ENCODE data around the gene ICAM1.

Gene ICAM1

DNA sequence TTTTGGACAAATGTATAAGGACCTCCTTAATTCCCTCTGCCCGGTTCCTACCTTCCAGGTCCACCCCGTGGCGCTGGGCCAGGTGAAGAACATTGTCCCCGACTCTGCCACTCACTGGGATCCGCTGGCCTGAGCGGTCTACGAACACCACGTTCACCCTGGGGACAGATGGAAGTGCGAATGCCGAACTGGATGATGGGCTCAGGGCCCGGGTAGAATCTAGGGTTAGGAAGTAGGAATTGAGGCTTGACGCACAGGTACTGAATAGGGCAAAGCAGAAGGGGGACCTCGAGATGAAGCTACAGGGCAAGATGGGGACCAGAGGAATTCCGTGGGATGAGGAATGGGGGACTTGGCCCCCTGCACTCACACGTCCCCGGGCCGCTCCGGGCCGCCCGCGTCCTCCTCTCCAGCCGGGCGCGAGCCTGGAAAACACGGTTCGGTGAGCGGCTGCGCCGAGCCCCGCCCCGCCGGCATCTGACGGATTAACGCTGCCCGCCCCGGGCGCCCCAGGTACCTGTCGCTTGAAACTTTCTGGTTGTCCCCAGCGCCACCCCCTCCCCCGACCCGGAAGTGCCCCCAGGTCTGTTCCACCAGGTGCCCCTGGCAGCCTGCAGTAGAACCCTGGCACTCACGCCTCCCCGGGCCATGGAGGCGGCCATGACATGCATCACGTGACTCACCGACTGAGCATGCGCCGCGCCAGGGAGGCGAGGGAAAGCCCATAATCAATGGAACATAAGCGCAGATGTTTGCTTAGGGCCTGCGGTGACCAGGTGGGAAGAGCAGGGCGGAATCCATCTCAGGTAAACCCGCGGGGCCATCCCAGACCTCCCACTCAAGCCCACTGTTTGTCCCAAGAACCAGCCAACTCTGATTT lies 44.7 kb downstream of the ICAM1 start, which contains the start of gene FDX2:
Gene FDX2 (minus strand): TSS at position 681 of the 880 bp plus-strand sequence. CDS start 19 bp downstream, at position 662.
- peak; percentile 90 for ATAC-seq
- TF ChIP-seq TCF4 (CRISPR knock-in tag; IDR thresholded peaks at IDR 0.05; ENCODE audit: borderline replicate concordance) (no peak), ISL1 (CRISPR knock-in tag; IDR thresholded peaks at IDR 0.05) (no peak), ZFP30 (CRISPR knock-in tag; IDR thresholded peaks at IDR 0.05) (no peak), ARNTL (CRISPR knock-in tag; IDR thresholded peaks at IDR 0.05; ENCODE audit: borderline replicate concordance, low read depth) (no peak), TOX (CRISPR knock-in tag; IDR thresholded peaks at IDR 0.05; ENCODE audit: borderline replicate concordance) (no peak), PPARA (CRISPR knock-in tag; IDR thresholded peaks at IDR 0.05; ENCODE audit: borderline replicate concordance) (no peak), ZNF8 (CRISPR knock-in tag; IDR thresholded peaks at IDR 0.05) (no peak), RARB (CRISPR knock-in tag; IDR thresholded peaks at IDR 0.05) (no peak), CSDC2 (CRISPR knock-in tag; IDR thresholded peaks at IDR 0.05) (no peak), ESRRG (CRISPR knock-in tag; IDR thresholded peaks at IDR 0.05) (no peak), ZFP3 (CRISPR knock-in tag; IDR thresholded peaks at IDR 0.05) (no peak), ZNF565 (CRISPR knock-in tag; conservative IDR thresholded peaks at IDR 0.05; ENCODE audit: low read depth) (no peak)
- TF ChIP-seq, protein P1, sequence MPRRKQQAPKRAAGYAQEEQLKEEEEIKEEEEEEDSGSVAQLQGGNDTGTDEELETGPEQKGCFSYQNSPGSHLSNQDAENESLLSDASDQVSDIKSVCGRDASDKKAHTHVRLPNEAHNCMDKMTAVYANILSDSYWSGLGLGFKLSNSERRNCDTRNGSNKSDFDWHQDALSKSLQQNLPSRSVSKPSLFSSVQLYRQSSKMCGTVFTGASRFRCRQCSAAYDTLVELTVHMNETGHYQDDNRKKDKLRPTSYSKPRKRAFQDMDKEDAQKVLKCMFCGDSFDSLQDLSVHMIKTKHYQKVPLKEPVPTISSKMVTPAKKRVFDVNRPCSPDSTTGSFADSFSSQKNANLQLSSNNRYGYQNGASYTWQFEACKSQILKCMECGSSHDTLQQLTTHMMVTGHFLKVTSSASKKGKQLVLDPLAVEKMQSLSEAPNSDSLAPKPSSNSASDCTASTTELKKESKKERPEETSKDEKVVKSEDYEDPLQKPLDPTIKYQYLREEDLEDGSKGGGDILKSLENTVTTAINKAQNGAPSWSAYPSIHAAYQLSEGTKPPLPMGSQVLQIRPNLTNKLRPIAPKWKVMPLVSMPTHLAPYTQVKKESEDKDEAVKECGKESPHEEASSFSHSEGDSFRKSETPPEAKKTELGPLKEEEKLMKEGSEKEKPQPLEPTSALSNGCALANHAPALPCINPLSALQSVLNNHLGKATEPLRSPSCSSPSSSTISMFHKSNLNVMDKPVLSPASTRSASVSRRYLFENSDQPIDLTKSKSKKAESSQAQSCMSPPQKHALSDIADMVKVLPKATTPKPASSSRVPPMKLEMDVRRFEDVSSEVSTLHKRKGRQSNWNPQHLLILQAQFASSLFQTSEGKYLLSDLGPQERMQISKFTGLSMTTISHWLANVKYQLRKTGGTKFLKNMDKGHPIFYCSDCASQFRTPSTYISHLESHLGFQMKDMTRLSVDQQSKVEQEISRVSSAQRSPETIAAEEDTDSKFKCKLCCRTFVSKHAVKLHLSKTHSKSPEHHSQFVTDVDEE (CRISPR knock-in tag; IDR thresholded peaks at IDR 0.05) = no peak
- TF ChIP-seq, protein P2, sequence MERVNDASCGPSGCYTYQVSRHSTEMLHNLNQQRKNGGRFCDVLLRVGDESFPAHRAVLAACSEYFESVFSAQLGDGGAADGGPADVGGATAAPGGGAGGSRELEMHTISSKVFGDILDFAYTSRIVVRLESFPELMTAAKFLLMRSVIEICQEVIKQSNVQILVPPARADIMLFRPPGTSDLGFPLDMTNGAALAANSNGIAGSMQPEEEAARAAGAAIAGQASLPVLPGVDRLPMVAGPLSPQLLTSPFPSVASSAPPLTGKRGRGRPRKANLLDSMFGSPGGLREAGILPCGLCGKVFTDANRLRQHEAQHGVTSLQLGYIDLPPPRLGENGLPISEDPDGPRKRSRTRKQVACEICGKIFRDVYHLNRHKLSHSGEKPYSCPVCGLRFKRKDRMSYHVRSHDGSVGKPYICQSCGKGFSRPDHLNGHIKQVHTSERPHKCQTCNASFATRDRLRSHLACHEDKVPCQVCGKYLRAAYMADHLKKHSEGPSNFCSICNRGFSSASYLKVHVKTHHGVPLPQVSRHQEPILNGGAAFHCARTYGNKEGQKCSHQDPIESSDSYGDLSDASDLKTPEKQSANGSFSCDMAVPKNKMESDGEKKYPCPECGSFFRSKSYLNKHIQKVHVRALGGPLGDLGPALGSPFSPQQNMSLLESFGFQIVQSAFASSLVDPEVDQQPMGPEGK (CRISPR knock-in tag; IDR thresholded peaks at IDR 0.05; ENCODE audit: borderline replicate concordance) = no peak
- TF ChIP-seq, protein P3, sequence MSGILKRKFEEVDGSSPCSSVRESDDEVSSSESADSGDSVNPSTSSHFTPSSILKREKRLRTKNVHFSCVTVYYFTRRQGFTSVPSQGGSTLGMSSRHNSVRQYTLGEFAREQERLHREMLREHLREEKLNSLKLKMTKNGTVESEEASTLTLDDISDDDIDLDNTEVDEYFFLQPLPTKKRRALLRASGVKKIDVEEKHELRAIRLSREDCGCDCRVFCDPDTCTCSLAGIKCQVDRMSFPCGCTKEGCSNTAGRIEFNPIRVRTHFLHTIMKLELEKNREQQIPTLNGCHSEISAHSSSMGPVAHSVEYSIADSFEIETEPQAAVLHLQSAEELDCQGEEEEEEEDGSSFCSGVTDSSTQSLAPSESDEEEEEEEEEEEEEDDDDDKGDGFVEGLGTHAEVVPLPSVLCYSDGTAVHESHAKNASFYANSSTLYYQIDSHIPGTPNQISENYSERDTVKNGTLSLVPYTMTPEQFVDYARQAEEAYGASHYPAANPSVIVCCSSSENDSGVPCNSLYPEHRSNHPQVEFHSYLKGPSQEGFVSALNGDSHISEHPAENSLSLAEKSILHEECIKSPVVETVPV (CRISPR knock-in tag; IDR thresholded peaks at IDR 0.05) = no peak

DNA sequence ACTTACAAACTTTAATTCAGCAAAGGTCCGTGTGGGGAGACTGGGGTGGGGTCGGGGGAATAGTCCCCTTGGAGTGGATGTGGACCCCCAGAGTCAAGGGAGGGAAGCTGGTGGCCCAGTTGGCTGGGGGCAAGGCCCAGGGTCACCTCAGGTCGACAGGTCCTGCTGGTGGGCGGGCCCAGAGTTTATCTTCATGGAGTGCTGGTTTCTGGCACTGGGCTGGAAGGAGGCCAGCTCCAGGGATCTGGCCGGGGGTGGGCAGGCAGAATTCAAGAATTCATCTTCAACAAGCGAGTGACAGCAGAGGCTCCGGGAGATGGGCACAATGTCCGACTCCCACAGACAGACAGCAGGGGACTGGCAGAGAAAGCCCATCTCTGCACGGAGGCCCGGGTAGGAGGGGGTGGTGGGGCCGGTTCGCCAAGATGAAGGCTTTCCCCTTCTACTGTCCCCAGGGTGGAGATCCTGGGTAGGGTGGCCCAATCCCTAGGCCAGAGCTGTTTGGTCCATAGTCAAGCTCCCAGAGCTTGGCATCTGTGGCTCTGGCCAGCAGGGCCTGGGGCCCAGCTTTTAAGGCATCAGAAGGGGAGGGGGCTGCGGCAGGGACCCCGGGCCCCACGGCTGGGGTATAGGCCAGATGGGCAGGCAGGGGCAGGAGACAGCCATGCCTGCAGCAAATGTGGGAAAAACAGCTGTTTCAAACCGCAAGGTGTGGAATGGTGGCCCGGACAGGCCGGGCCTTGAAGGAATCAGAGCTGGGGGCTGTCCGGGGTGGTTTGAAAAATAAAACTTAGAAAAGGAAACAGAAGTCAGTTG lies 45.5 kb downstream of the ICAM1 start:
- no peak for TF ChIP-seq ARNTL (CRISPR knock-in tag; IDR thresholded peaks at IDR 0.05; ENCODE audit: borderline replicate concordance, low read depth)
- TF ChIP-seq, protein P1 (CRISPR knock-in tag; IDR thresholded peaks at IDR 0.05) = no peak
- peak; percentile 31 for ATAC-seq

DNA sequence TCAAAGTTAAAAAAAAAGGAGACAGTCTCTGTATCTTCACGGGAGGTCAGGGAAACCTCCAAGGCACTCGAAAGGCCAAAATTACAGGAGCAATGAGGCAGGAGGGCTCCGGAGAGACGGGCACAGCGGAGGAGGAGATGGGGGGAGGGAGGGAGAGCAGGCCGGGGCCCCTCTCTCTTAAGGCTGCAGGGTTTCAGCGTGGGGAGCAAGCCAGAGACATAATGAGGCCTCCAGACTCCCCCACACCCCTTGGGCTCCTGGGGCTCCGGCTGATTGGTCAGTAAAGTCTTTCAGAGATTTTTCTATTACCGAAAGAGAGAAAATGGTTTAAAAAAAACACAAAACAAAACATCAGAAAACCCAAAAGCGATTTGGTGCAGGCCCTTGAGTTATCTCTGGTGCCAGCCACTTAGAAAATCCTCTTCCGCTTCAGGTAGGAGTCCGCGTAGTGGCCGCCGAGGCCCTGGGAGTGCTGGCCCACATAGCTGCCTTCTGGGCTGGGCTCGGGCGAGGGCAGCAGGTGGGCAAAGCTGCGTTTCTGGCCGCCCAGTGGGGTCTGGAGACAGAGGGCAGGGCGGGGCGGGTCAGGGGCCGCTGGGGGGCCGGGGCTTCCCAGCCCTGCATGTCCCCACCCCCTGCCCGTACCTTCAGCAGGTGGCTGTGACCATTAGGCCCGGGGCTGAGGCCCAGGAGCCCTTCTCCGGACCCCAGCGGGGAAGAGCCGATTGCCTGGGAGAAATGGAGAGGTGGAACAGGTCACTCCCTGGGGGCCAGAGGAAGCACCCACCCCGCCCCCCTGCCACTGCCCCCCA lies 46.3 kb downstream of the ICAM1 start:
- TF ChIP-seq CSDC2 (CRISPR knock-in tag; IDR thresholded peaks at IDR 0.05) (no peak), RARB (CRISPR knock-in tag; IDR thresholded peaks at IDR 0.05) (no peak)
- ATAC-seq = no peak

Data from SK-N-SH treated with all-trans-retinoic acid at 6 μM for 48 hours (cell line).